ENCODE data around the gene NBAS.

The NBAS gene

GRCh38 chr2:15127301-15127700 lies 433.8 kb downstream of the NBAS start:
- TF ChIP-seq SIN3A (IDR thresholded peaks at IDR 0.05; ENCODE audit: borderline replicate concordance, insufficient read depth, low read length) (no peak), POLR2AphosphoS5 (IDR thresholded peaks at IDR 0.05; ENCODE audit: low read depth, low read length) (no peak), REST (IDR thresholded peaks at IDR 0.05; ENCODE audit: insufficient read depth in 1 of 2, low read depth in 2 of 2, low read length in 2 of 2) (no peak), FOXP2 (optimal IDR thresholded peaks at IDR 0.05; ENCODE audit: borderline replicate concordance, extremely low read depth, extremely low read length, insufficient read depth) (no peak), TAF1 (IDR thresholded peaks at IDR 0.05; ENCODE audit: borderline replicate concordance, insufficient read depth, low read length) (no peak)

- TF ChIP-seq TAF1 (IDR thresholded peaks at IDR 0.05; ENCODE audit: borderline replicate concordance, insufficient read depth, low read length), result no peak
- TF ChIP-seq SIN3A (IDR thresholded peaks at IDR 0.05; ENCODE audit: borderline replicate concordance, insufficient read depth, low read length), result no peak
- TF ChIP-seq REST (IDR thresholded peaks at IDR 0.05; ENCODE audit: insufficient read depth in 1 of 2, low read depth in 2 of 2, low read length in 2 of 2), result no peak
- no peak for TF ChIP-seq FOXP2 (optimal IDR thresholded peaks at IDR 0.05; ENCODE audit: borderline replicate concordance, extremely low read depth, extremely low read length, insufficient read depth)
- TF ChIP-seq POLR2AphosphoS5 (IDR thresholded peaks at IDR 0.05; ENCODE audit: low read depth, low read length), result no peak
These were observed 434.8 kb downstream of the NBAS start for GRCh38 chr2:15126373-15126772.

GRCh38 chr2:15122915-15123314 lies 438.2 kb downstream of the NBAS start:
- TF ChIP-seq SIN3A (IDR thresholded peaks at IDR 0.05; ENCODE audit: borderline replicate concordance, insufficient read depth, low read length) (no peak), TAF1 (IDR thresholded peaks at IDR 0.05; ENCODE audit: borderline replicate concordance, insufficient read depth, low read length) (no peak), REST (IDR thresholded peaks at IDR 0.05; ENCODE audit: insufficient read depth in 1 of 2, low read depth in 2 of 2, low read length in 2 of 2) (no peak), FOXP2 (optimal IDR thresholded peaks at IDR 0.05; ENCODE audit: borderline replicate concordance, extremely low read depth, extremely low read length, insufficient read depth) (no peak), POLR2AphosphoS5 (IDR thresholded peaks at IDR 0.05; ENCODE audit: low read depth, low read length) (no peak)

GRCh38 chr2:15120631-15121030 lies 440.5 kb downstream of the NBAS start:
- TF ChIP-seq POLR2AphosphoS5 (IDR thresholded peaks at IDR 0.05; ENCODE audit: low read depth, low read length), result no peak

GRCh38 chr2:15119722-15120175 lies 441.4 kb downstream of the NBAS start:
- TF ChIP-seq TAF1 (IDR thresholded peaks at IDR 0.05; ENCODE audit: borderline replicate concordance, insufficient read depth, low read length) (no peak), FOXP2 (optimal IDR thresholded peaks at IDR 0.05; ENCODE audit: borderline replicate concordance, extremely low read depth, extremely low read length, insufficient read depth) (no peak), SIN3A (IDR thresholded peaks at IDR 0.05; ENCODE audit: borderline replicate concordance, insufficient read depth, low read length) (no peak), POLR2AphosphoS5 (IDR thresholded peaks at IDR 0.05; ENCODE audit: low read depth, low read length) (no peak), REST (IDR thresholded peaks at IDR 0.05; ENCODE audit: insufficient read depth in 1 of 2, low read depth in 2 of 2, low read length in 2 of 2) (no peak)

Data from PFSK-1 (cell line).